Activated CD8-positive, alpha-beta memory T cell treated with anti-CD3 and anti-CD28 coated beads, Interleukin-2, amount 50 U/mL, for 24 hours (primary cell): Measurements from ENCODE around the gene PDE3A.
"Not testable (repeated sequence)": the region's sequence is repeated elsewhere in the genome, so short reads cannot be mapped to it uniquely, and the experiment has no call there.

Experiments used
- DNase-seq: peaks from one replicate; pipeline ENCODE4 v3.0.0-alpha.2; 2020; ENCODE audit errors: extremely low read depth

PDE3A gene

DNA sequence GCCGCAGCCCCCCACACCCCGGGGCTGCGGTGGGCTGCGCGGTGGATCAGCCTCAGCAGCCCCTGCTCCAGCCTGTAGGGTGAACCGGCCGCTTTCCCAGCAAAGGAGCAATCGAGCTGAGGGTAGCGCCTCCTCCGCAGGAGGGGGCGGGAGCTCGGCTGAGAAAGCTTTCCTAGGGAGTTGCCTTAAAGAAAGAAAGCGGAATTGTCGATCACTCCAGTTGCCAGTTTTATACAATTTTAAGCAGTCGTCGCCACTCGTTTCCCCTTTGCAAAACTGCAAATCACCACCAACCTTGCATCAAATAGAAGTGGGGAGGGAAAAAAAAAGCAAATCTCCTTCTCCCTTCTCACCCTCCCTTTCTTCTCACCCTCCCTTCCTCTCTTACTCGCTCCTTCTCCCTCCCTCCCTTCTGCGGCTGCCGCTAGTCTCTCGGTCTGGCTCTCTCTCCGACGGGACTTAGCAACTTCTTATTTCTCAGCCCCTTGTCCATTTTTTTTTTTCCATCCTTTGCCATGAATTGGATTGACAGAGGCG lies at the start of gene PDE3A:
Gene PDE3A, plus strand, starts transcription at position 424 of the 537 bp plus-strand sequence. CDS start 748 bp downstream, outside the sequence.
- DNase-seq: no peak

DNA sequence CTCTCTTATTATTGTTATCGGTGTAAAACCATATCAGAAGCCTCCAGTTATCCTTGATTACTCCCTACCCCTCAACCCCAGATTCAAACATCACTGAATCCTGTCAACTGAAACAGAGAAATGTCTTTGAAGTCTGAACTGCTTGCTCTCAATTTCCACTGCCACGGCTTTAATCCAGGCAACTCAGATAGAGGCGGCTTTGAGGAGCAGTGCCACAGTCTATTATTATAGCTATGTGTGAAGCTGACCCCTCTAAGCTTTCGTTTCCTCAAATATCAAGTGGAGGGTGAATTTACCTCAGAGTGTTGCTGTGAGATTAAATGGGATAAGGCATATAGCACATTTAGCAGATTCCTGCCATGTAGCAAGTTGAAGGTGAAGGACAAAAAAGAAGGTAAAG lies 49.0 kb upstream of the PDE3A start:
- no peak for DNase-seq

DNA sequence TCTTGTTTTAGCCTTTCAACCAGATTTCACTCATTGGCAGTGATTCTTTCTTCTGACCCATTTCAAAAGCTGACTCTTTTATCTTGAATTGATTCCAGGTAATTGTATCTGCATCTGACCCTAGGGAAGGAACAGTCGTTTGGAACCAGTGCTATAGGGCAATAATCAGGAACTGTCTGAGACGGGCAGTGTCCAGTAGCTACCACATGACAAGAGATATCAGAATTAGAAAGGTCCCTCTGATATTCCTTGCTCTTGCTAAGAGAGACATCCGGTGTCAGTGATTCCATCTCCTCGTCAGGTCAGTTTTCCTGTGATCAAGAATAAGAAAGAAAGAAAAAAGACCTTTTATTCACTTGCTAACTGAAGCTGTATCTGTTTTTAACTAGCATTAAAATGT lies 47.8 kb upstream of the PDE3A start:
- no peak for DNase-seq

DNA sequence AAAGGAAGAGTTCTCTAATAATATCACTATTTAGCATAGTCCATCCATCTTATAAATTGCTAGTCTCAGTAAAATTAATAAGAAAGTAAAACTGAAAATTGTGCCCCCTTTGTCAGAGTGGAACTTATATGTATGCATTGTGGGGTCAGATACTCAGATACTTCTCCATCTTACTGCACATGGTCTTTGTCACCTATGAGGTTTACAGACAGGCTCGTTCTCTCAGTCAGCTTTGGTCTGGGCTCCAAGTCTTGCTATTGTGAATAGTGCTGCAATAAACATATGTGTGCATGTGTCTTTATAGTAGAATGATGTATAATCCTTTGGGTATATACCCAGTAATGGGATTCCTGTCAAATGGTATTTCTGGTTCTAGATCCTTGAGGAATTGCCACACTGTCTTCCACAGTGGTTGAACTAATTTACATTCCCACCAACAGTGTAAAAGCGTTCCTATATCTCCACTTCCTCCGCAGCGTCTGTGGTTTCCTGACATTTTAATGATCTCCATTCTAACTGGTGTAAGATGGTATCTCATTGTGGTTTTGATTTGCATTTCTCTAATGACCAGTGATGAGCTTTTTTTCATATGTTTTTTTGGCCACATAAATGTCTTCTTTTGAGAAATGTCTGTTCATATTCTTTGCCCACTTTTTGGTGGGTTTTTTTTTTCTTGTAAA lies 37.4 kb upstream of the PDE3A start:
- DNase-seq: not testable (repeated sequence)

DNA sequence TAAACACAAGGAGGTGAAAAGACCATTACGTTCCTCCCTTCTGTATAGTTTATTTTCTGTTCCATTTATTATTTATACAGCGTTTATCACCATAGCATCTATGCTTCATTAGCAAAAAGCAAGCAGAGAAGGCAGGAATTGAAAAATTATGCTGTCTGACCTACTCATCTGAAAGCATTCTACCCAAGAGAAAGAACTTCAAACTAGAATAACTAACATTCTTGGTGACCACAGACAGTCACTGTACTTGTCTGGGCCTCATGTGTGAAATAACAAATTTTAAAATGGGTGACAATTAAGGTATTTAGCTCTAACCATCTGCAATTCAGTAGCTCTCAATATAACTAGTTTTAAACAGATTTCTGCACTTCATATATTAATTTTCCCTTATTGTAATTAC lies 29.3 kb upstream of the PDE3A start:
- no peak for DNase-seq

DNA sequence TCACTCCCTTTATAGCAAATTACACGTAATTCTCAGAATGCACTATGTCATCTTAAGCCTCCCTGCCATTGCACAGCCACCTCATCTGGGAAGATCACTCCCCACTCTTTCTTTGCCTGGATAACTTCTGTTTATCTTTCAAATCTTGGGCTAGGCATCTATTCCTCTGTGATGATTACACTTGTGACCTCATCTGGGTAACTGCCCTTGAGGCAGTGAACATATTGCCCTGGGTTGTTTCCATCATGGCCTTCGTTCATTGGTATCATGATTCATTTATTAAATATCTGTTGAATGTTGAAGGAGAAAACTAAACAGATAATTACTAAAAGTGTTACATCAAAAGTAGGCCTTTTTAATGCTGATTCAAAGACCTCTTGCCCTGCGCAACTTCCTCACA lies 26.2 kb upstream of the PDE3A start:
- no peak for DNase-seq

DNA sequence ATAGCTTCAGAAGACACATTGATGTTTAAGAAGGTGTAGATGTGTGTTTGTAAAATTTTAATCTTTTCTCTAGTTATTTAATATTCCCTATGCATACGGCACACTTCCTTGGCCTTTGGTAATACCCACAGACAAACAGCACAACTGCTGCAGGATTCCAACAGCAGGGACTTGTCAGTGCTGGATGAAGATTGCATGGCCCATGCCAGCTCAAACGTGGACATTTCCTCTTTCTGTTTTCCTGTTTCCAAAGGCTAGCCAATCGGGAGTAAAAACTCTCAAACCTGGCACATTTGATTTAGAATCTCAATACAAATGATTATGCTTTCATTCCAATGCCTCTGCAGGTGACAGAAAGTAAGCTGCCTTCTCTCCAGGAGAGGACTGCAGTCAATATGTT lies 22.5 kb upstream of the PDE3A start:
- DNase-seq: no peak

DNA sequence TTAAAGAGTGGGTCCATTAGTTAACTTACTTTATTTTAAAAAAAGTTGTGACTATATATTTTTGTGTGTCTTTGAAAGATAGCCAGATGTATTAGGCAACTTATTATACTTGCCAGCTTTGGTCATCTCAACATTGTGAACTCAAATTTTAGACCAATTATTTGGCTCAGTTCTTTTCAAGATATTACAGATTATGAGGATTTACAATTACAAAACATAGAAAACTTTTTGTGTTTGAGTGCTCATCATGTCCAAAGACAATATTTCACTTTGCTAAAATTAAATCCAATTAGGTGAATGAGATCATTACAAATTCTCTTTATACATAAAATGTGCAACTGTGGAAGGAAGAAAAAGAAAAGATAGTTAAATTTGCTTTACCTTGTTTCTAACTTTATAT lies 18.3 kb upstream of the PDE3A start:
- no peak for DNase-seq

DNA sequence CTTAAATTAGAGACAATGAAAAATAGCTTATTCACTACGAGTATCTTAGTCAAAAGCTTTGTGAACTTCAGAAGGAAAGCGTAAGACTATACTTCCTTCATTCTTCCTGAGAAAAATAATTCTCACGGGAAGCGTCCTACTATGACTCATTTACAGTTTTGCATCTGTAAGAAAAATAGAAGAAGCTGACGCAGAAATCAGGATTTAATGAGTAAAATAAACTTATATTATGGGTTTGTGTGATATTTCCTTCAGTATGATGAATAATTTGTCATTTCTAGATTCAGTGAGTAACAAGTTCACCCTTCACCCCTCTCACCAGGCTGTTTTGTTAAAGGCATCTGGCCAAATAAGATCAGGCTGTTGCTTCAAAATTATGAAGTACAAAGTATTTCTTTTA lies 17.8 kb upstream of the PDE3A start:
- no peak for DNase-seq

DNA sequence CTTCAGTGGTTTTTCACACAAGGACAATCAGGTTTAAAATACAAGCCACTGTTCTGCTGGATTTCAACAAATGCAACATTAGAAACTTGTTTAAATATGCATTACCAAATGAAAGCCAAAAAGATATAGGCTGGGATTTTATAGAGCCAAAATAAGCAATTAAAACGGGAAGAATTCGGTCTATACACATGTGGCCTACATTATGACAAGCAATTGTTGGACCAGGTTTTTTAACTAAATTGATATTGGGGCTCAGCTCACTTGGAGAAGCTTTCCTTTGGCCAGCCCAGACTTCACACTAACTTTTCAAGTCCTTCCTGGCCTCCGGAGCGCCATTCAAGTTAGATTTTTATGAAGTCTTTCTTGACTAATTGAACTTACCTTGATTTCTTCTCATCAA lies 16.9 kb upstream of the PDE3A start:
- no peak for DNase-seq

DNA sequence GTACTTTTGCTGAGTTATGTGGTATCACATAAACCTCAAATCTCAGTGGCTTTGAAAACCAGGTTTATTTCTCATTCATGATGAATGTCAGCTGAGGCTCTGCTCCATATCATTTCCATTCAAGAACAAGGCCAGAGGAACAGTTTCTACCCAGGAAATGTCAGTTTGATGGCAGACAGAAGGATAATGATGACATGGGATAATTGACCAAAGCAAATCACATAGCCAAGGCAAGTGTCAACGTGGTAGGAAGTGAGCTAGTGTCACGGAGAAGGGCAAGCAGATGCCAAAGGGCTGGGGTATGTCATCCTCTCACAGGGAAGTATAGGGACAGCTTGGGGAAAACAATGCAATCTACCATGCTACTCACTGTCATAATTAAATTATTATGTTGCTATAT lies 12.3 kb upstream of the PDE3A start:
- DNase-seq: no peak

DNA sequence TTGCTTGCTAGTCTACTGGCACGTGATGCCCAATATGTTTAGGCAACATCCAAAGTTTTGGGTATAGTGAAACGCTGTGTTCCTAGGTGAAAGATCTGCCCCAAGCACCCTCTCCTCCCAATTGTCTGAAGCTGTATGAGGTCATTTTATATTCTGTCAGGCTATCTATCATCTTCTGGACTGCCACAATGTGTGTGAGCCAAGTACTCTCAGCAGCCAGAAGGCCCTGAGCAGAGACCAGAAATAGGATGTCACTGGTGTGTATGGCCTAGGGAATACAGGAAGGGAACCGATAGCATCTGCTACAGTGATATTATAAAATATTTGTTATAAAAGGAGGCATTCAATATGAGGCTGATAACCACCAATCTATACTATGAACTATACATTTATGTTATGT lies 7.9 kb upstream of the PDE3A start:
- DNase-seq: no peak

DNA sequence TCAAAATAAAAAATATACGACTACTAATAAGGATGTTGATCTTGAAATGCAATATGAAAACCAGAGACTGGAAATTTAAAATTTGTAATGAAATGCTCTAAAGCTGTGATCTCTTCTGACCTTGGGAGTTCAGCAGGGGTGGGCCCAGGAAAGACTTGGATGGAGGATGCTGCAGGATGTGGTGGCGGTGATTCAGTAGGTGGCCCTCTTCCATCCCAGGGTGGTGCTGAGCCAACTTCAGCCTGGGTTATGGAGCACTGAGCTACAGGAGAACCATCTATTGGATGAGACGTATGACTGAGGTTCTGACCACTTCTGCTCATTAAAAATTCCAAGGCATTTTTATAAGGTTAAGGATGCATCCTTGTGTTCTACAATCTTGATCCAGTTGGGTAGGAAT lies 6.9 kb upstream of the PDE3A start:
- no peak for DNase-seq

DNA sequence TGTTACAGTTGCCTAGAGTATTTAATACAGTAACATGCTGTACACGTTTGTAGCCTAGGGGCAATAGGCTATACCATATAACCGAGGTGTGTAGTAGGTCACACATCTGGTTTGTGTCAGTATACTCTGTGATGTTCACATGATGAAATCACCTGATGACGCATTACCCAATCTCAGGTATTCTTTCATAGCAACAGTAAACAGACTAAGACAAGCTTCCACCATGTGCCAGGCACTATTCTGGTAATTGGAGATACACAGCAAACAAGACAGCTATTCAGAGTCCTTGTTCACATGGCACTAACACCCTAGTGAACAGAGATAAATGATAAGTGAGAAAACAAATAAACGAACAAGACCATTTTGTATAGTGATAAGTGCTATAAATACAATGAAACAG lies 3.8 kb upstream of the PDE3A start:
- no peak for DNase-seq

DNA sequence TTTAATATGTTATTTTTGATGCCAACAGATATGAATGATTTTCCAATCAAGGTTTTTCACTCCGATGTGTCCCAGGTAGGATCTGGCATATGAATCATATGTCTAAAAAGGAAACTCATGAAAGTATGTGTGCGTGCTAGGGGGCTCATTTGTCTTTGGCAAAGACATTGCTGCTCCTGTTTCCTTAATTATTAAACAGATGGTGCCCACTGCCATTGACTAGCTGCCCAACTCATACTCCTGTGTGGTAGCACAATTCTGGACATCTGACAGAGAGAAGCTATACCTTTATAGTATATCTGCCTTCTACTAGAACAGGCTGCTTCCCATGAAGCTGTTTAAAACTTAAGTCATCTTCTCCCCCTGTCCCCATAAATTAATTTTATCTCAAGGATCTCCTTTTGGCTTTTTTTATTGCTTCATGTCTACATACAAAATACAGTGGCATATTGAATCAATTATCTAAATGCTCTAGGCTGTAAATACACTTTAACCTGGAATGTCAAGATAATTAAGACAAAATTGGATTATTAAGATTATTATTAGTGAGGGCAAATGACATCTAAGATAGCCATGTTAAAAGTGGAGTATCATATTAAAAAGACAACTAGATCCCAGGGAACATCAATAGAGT lies 1.4 kb upstream of the PDE3A start:
- DNase-seq: no peak

DNA sequence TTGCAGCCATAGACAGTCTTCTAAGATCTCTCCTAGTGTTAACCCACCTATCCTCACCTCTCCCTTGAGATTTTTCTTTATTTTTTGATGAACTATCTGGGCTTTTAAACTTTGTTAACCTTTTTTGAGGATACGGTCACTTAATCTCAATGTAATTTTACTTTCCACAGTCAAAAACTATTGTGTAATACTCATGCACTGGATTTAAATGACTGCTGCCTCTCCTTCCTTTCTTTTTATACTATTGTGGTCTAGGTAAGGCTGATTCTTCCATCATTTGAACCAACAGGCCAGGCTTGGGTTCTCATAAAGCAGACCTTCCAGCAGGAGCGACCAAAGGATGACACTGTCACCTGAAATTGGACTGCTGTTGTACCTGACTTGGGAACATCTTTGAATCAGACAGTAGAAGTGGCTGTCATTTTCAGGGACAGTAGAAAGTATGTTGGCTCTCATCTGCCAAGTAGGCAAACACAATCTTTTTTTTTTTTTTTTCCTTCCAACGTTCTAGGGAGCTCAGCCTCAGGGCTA lies 689 bp upstream of the PDE3A start:
- DNase-seq: no peak

DNA sequence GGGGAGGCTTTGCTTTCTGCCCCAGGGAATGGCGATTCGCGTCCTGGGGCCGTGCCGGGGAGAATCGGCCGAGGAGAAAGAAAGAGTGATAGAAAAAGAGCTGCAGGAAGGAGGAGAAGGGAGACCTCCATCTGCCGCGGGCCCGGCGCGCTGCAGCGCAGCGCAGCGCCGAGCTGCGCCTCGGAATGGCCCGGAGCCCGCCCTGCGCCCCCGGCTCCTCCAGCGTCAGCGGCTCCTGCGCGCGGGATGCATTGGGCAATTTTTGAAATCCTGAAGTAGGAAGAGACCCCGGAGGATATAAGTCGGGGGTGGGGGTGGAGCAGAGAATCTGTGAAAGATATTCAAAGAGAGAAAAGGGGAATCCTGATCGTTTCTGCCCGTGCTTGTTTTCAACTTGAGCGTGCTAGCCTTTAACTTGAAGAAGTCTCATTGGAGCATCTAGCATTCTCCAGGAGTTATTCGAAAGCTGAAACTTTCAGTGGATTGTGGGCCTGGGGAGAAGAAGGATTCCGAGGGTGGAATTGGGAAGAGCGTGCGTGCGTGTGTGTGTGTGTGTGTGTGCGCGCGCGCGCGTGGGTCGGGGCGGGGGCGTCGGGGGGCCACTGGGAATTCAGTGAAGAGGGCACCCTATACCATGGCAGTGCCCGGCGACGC lies 441 bp downstream of the PDE3A start:
- DNase-seq: no peak

DNA sequence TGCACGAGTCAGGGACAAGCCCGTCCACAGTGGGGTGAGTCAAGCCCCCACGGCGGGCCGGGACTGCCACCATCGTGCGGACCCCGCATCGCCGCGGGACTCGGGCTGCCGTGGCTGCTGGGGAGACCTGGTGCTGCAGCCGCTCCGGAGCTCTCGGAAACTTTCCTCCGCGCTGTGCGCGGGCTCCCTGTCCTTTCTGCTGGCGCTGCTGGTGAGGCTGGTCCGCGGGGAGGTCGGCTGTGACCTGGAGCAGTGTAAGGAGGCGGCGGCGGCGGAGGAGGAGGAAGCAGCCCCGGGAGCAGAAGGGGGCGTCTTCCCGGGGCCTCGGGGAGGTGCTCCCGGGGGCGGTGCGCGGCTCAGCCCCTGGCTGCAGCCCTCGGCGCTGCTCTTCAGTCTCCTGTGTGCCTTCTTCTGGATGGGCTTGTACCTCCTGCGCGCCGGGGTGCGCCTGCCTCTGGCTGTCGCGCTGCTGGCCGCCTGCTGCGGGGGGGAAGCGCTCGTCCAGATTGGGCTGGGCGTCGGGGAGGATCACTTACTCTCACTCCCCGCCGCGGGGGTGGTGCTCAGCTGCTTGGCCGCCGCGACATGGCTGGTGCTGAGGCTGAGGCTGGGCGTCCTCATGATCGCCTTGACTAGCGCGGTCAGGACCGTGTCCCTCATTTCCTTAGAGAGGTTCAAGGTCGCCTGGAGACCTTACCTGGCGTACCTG lies 1.1 kb downstream of the PDE3A start:
- DNase-seq: no peak

DNA sequence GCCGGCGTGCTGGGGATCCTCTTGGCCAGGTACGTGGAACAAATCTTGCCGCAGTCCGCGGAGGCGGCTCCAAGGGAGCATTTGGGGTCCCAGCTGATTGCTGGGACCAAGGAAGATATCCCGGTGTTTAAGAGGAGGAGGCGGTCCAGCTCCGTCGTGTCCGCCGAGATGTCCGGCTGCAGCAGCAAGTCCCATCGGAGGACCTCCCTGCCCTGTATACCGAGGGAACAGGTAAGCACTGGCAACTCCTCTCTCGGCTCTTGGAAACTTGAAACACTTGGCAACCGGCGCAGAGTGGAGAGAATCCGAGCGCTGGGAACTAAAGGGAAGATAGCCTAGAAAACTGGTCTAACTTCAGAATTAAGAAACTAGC lies 1.7 kb downstream of the PDE3A start:
- DNase-seq: no peak

DNA sequence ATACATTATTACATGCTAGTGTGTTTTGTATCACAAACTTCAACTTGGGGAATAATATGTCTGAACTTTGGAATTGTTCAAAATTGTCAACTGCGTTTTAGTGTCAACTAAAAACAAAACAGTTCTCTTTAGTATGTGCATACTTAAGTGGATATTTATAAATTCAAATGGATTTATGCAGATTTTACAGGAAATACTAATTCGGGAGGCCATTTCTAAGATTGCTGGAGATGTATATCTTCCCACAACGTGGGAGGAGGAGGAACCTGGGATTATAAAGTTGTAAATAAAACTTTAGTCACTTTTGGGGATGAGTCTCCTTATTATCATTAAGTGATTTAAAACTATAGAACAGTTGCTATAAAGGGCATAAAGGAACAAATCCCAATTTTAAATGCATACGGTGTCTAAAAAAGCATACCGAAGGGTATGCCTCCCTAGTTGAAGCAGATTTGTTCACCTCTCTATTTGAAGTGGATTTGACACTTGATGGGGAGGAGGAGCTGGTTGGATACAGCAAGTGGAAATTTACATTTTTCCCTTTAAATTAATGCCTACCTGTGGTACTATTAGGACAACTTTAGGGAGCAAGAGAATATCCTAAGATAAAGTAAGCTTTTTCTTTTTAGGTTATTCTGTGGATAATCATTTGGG lies 2.7 kb downstream of the PDE3A start:
- no peak for DNase-seq

DNA sequence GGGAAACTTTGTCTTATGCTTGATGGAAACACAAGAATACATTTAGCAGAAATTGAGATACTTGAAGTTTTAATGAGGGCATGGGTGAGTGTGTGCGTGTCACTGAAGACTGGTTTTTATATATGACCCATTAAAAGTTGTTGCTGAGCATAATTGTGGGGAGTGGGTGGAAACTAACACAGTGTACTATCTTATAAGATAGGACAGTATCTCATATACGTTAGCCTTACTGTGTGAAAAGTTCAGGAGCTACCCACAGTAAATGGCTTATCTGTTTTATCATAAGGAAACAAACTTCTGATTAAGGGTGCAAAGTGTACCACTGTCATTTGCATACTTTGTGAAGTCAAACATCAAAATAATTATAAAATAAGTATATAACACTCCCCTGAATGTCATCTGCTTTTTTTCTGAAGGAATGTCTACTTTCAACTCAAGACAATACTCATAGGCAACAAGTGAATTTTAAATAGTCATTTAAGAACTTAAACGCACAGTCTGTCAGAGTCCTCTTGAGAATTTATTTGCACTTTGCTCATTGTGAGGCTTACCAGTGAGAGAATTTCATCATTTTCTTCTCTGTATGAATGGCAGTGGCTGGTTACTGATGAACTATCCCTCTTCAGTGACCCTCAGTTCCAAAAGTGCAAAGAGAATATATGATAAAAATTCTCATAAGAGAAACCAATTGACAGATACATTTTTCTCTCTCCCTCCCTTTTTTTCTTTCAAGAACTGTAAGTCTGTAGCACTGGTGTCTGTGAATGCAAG lies 4.2 kb downstream of the PDE3A start:
- no peak for DNase-seq
